ENCODE results near the gene KIF5A. TPM values are rescaled to one million over a fixed set of nuclear protein-coding genes. Genes with fewer than 3 reads are reported as not detected.

The KIF5A gene
- total and polyA plus RNA-seq, 2 of the 13 experiments (the other 11 are each of a cell fraction or from before 2014, with no cell fraction given), result 1.6 to 11.9 TPM

- TF ChIP-seq HOXA9 (CRISPR knock-in tag; IDR thresholded peaks at IDR 0.05; ENCODE audit: borderline replicate concordance) (no peak), LRRFIP1 (CRISPR knock-in tag; conservative IDR thresholded peaks at IDR 0.05) (no peak), CEBPB (IDR thresholded peaks at IDR 0.05; ENCODE audit: borderline replicate concordance, low read depth, low read length) (0 out of 2 replicates have a peak, but pooled peaks have one; percentile 24), CBFB (CRISPR knock-in tag; IDR thresholded peaks at IDR 0.05) (0 out of 2 replicates have a peak, but pooled peaks have one; percentile 26), HOXD1 (CRISPR knock-in tag; IDR thresholded peaks at IDR 0.05) (no peak), HOXA5 (CRISPR knock-in tag; IDR thresholded peaks at IDR 0.05) (peak; percentile 9; the same call in 1 of the 2 replicates), PAWR (CRISPR knock-in tag; IDR thresholded peaks at IDR 0.05; ENCODE audit: borderline replicate concordance) (no peak), ZNF597 (CRISPR knock-in tag; IDR thresholded peaks at IDR 0.05) (no peak), NAIF1 (CRISPR knock-in tag; IDR thresholded peaks at IDR 0.05; ENCODE audit: borderline replicate concordance) (no peak), ONECUT2 (CRISPR knock-in tag; IDR thresholded peaks at IDR 0.05) (no peak), MBNL3 (CRISPR knock-in tag; conservative IDR thresholded peaks at IDR 0.05) (no peak), BORCS8-MEF2B (CRISPR knock-in tag; IDR thresholded peaks at IDR 0.05) (no peak), RORA (CRISPR knock-in tag; IDR thresholded peaks at IDR 0.05) (no peak), FLYWCH1 (CRISPR knock-in tag; IDR thresholded peaks at IDR 0.05) (no peak), RARA (CRISPR knock-in tag; IDR thresholded peaks at IDR 0.05) (no peak)
- TF ChIP-seq, protein P1, sequence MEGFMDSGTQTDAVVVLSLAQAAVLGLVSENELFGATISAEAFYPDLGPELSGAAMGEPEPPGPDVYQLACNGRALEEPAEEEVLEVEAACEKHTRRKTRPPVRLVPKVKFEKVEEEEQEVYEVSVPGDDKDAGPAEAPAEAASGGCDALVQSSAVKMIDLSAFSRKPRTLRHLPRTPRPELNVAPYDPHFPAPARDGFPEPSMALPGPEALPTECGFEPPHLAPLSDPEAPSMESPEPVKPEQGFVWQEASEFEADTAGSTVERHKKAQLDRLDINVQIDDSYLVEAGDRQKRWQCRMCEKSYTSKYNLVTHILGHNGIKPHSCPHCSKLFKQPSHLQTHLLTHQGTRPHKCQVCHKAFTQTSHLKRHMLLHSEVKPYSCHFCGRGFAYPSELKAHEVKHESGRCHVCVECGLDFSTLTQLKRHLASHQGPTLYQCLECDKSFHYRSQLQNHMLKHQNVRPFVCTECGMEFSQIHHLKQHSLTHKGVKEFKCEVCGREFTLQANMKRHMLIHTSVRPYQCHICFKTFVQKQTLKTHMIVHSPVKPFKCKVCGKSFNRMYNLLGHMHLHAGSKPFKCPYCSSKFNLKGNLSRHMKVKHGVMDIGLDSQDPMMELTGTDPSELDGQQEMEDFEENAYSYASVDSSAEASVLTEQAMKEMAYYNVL (CRISPR knock-in tag; IDR thresholded peaks at IDR 0.05; ENCODE audit: borderline replicate concordance), result no peak
- TF ChIP-seq, protein P2, sequence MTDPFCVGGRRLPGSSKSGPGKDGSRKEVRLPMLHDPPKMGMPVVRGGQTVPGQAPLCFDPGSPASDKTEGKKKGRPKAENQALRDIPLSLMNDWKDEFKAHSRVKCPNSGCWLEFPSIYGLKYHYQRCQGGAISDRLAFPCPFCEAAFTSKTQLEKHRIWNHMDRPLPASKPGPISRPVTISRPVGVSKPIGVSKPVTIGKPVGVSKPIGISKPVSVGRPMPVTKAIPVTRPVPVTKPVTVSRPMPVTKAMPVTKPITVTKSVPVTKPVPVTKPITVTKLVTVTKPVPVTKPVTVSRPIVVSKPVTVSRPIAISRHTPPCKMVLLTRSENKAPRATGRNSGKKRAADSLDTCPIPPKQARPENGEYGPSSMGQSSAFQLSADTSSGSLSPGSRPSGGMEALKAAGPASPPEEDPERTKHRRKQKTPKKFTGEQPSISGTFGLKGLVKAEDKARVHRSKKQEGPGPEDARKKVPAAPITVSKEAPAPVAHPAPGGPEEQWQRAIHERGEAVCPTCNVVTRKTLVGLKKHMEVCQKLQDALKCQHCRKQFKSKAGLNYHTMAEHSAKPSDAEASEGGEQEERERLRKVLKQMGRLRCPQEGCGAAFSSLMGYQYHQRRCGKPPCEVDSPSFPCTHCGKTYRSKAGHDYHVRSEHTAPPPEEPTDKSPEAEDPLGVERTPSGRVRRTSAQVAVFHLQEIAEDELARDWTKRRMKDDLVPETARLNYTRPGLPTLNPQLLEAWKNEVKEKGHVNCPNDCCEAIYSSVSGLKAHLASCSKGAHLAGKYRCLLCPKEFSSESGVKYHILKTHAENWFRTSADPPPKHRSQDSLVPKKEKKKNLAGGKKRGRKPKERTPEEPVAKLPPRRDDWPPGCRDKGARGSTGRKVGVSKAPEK (CRISPR knock-in tag; IDR thresholded peaks at IDR 0.05; ENCODE audit: borderline replicate concordance), result no peak
- TF ChIP-seq, protein P3, sequence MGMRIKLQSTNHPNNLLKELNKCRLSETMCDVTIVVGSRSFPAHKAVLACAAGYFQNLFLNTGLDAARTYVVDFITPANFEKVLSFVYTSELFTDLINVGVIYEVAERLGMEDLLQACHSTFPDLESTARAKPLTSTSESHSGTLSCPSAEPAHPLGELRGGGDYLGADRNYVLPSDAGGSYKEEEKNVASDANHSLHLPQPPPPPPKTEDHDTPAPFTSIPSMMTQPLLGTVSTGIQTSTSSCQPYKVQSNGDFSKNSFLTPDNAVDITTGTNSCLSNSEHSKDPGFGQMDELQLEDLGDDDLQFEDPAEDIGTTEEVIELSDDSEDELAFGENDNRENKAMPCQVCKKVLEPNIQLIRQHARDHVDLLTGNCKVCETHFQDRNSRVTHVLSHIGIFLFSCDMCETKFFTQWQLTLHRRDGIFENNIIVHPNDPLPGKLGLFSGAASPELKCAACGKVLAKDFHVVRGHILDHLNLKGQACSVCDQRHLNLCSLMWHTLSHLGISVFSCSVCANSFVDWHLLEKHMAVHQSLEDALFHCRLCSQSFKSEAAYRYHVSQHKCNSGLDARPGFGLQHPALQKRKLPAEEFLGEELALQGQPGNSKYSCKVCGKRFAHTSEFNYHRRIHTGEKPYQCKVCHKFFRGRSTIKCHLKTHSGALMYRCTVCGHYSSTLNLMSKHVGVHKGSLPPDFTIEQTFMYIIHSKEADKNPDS (CRISPR knock-in tag; IDR thresholded peaks at IDR 0.05), result no peak
Measured at GRCh38 chr12:57546438-57547287, 3.2 kb upstream of the KIF5A start, which contains the start of gene DCTN2 (continued).
